K562 (cell line): ENCODE results near the gene CASP2. TPM values are rescaled to one million over a fixed set of nuclear protein-coding genes. Genes with fewer than 3 reads are reported as not detected.

Experiments used
- ATAC-seq: fragments of 200-7000 bp; cut with Tn5 transposase; 3 replicates; pipeline ENCODE4 v1.9.1; 2020; ENCODE audit warnings: moderate library complexity
- BruUV-seq: library from RNA; stranded (reverse); fragments of 400-500 nt; replicated peaks from 2 replicates; lab custom pipeline; 2021; lab: Mats Ljungman, UMichigan
- CTCF ChIA-PET: fragments of 300-600 bp; formaldehyde crosslinking; extraction: SDS; loops from one replicate; lab custom pipeline; 2021; ENCODE audit warnings: low intra/inter-chr PET ratio; lab: Yijun Ruan, JAX
- POLR2A ChIA-PET: fragments of 300-600, 350-650 bp; sonication (Branson Sonifier 250); formaldehyde crosslinking; extraction: SDS; loops from one replicate; lab custom pipeline; 2021; ENCODE audit warnings: antibody characterized with exemption, inconsistent platforms; lab: Yijun Ruan, JAX
- DNase-seq, 4 experiments: peaks; one replicate each; pipeline versions ENCODE4 v3.0.0 to v3.0.0-alpha.2; 2011 to 2018; ENCODE audit warnings: low spot score in 3 of 4, mixed read lengths in 3 of 4; ENCODE audit errors: extremely low read depth in 1 of 4
- FAIRE-seq: peaks from 2 replicates; lab custom pipeline; 2011; peaks lifted over from hg19 to GRCh38; lab: Jason Lieb, UNC
- H2AFZ ChIP-seq: 2 replicates; pipeline ENCODE4 v1.6.0; 2011; ENCODE audit warnings: low read depth, low read length, control low read depth, inconsistent platforms
- H3K27ac ChIP-seq: fragments of 200-600 bp; 3 replicates; pipeline ENCODE4 v1.8.0; 2011; ENCODE audit warnings: low read depth, mild to moderate bottlenecking, control low read depth, inconsistent platforms, low read length, moderate library complexity, mixed read lengths; ENCODE audit errors: extremely low read depth
- H3K27me3 ChIP-seq, 2 experiments: fragments of 300-600 bp in 1 of 2; 2 replicates in 1 of 2; 3 replicates in 1 of 2; pipeline versions ENCODE4 v1.6.0 to v1.8.0; 2011; ENCODE audit warnings: inconsistent platforms in 2 of 2, low read length in 2 of 2, mild to moderate bottlenecking in 1 of 2, mixed read lengths in 1 of 2, moderate library complexity in 1 of 2; ENCODE audit not compliant: control insufficient read depth in 2 of 2, insufficient read depth in 2 of 2
- H3K36me3 ChIP-seq: fragments of 300-600 bp; 3 replicates; pipeline ENCODE4 v1.8.0; 2011; ENCODE audit warnings: mild to moderate bottlenecking, low read length, inconsistent platforms; ENCODE audit not compliant: control insufficient read depth, insufficient read depth
- H3K4me1 ChIP-seq, 2 experiments: fragments of 200-600 bp in 1 of 2; replicated peaks in 1 of 2; 2 replicates in 1 of 2; 3 replicates in 1 of 2; pipeline versions ENCODE4 v1.5.1 to v1.8.0; 2011; ENCODE audit warnings: inconsistent platforms in 2 of 2, low read length in 2 of 2, mild to moderate bottlenecking in 1 of 2, mixed read lengths in 1 of 2, moderate library complexity in 1 of 2; ENCODE audit not compliant: control insufficient read depth in 2 of 2, insufficient read depth in 2 of 2
- H3K4me2 ChIP-seq: 2 replicates; pipeline ENCODE4 v1.6.1; 2011; ENCODE audit warnings: low read length, control low read depth, inconsistent platforms, mixed read lengths; ENCODE audit not compliant: insufficient read depth
- H3K4me3 ChIP-seq: fragments of 200-600 bp; sonication (generic), shearing (Covaris generic); 2 replicates; pipeline ENCODE4 v1.5.1; 2016; ENCODE audit warnings: control low read depth, inconsistent platforms
- H3K79me2 ChIP-seq: fragments of 200-600 bp; 3 replicates; pipeline ENCODE4 v1.8.0; 2011; ENCODE audit warnings: low read length, inconsistent platforms; ENCODE audit not compliant: control insufficient read depth, insufficient read depth
- H3K9ac ChIP-seq, 2 experiments: 2 replicates each; pipeline versions ENCODE4 v1.6.0 to v1.6.1; 2011; ENCODE audit warnings: low read depth in 2 of 2, low read length in 2 of 2, control low read depth in 1 of 2, inconsistent platforms in 1 of 2, mild to moderate bottlenecking in 1 of 2, mixed read lengths in 1 of 2; ENCODE audit not compliant: insufficient read depth in 1 of 2
- H3K9me1 ChIP-seq: one replicate; pipeline ENCODE4 v1.6.0; 2011; ENCODE audit warnings: inconsistent platforms, mild to moderate bottlenecking, low read length, moderate library complexity; ENCODE audit not compliant: control insufficient read depth, insufficient read depth
- H3K9me3 ChIP-seq: replicated peaks from 2 replicates; pipeline ENCODE4 v1.5.1; 2011; ENCODE audit warnings: low read depth, low read length, inconsistent platforms; ENCODE audit not compliant: control insufficient read depth, insufficient read depth
- H4K20me1 ChIP-seq: replicated peaks from 2 replicates; pipeline ENCODE4 v1.6.1; 2011; ENCODE audit warnings: low read length, inconsistent platforms, mixed read lengths; ENCODE audit not compliant: control insufficient read depth, insufficient read depth
- KDM1A ChIP-seq, 2 experiments: fragments of 450-650 bp; IDR thresholded peaks; 2 replicates each; pipeline ENCODE4 v1.6.1; 2016; ENCODE audit warnings: mild to moderate bottlenecking in 2 of 2
- L3MBTL2 ChIP-seq: fragments of 450-650 bp; IDR thresholded peaks from 2 replicates; pipeline ENCODE4 v1.6.1; 2016; ENCODE audit warnings: mild to moderate bottlenecking, moderate library complexity
- MEIS2 ChIP-seq: fragments of 450-650 bp; IDR thresholded peaks from 2 replicates; pipeline ENCODE4 v1.6.1; 2014; ENCODE audit warnings: mild to moderate bottlenecking; ENCODE audit not compliant: partially characterized antibody
- PKNOX1 ChIP-seq: fragments of 450-650 bp; IDR thresholded peaks from 2 replicates; pipeline ENCODE4 v1.6.1; 2016
- ZNF3 ChIP-seq: fragments of 250-450 bp; sonication (Bioruptor Pico); IDR thresholded peaks from 2 replicates; pipeline ENCODE4 v1.5.0; 2021; ENCODE audit warnings: mild to moderate bottlenecking, moderate library complexity
- WGBS: fragments of 100-300 bp; shearing (Covaris generic); methylation state at CpG from one replicate; pipeline ENCODE4 v1.1.6; 2016; ENCODE audit warnings: low coverage, mixed read lengths; ENCODE audit not compliant: insufficient coverage; ENCODE audit errors: missing lambda C conversion rate; 5-methylcytosine and 5-hydroxymethylcytosine counted together
- in situ Hi-C: fragments of 300-500 bp; cut with MboI; formaldehyde crosslinking; loops from 4 replicates; pipeline ENCODE4 v1.15.0; 2018; ENCODE audit warnings: inconsistent platforms, mixed read lengths
- intact Hi-C: fragments of 100-400 bp; cut with micrococcal nuclease; formaldehyde crosslinking; loops from 2 replicates; pipeline ENCODE4 v1.14.2; 2022
- polyA plus RNA-seq, 8 experiments: library from polyadenylated mRNA; depleted of rRNA in 4 of 8; stranded (reverse) in 5 of 8; unstranded in 3 of 8; fragments of >200 nt; fragmentation: Nextera tagmentation in 2 of 8; fragmentation: Illumina TruSeq in 1 of 8; extraction: Ambion mirVana in 2 of 8; extraction: Trizol in 1 of 8; gene quantifications; 2 replicates each; pipeline versions ENCODE4 v1.2.1 to v1.2.3, GENCODE V29; 2011 to 2014; ENCODE audit warnings: inconsistent platforms in 1 of 8, missing spikeins in 1 of 8
- total RNA-seq, 7 experiments: library from RNA; depleted of rRNA in 6 of 7; stranded (reverse); fragments of >200 nt in 6 of 7; fragmentation: Illumina TruSeq in 2 of 7; extraction: Trizol in 2 of 7; gene quantifications; 2 replicates each; pipeline versions ENCODE4 v1.2.1 to v1.2.3, GENCODE V29; 2011 to 2021; ENCODE audit warnings: low replicate concordance in 1 of 7

Gene CASP2
- total and polyA plus RNA-seq, 9 of the 15 experiments (the other 6 are each of a cell fraction or from before 2014, with no cell fraction given), result 18.8 to 64.9 (median 24.1) TPM

GRCh38 chr7:143243614-143244013, 44.5 kb upstream of the CASP2 start:
- ChIA-PET CTCF (interaction anchor here (0.7 kb wide), 1 partner anchor 56 kb away, joined by 5 read pairs; no protein-coding TSS in a partner anchor), POLR2A (interaction anchor here (1.8 kb wide), 1 partner anchor 16 kb away, joined by 3 read pairs; no protein-coding TSS in a partner anchor)
- no TSS peak for BruUV-seq
- Histone ChIP-seq H3K9ac (no peak overlapping the region), H3K4me3 (no peak overlapping the region), H2AFZ (peak overlapping the region; percentile 37), H4K20me1 (no peaks in the 10 kb centered on the region), H3K79me2 (no peaks in the 10 kb centered on the region), H3K36me3 (no peaks in the 10 kb centered on the region), H3K9me1 (no peaks in the 10 kb centered on the region), H3K4me1 (no peaks in the 10 kb centered on the region; a peak in 1 of 5 replicates), H3K4me2 (no peak overlapping the region), H3K27me3 (no peaks in the 10 kb centered on the region; a peak in 1 of 5 replicates), H3K9me3 (no peaks in the 10 kb centered on the region), H3K27ac (no peak overlapping the region)
- 7% methylated on average over 3 of the region's 3 CpGs for WGBS
- peak; percentile 36; the same call in 1 of the 2 replicates for TF ChIP-seq PKNOX1
- no peak for TF ChIP-seq ZNF3 (CRISPR knock-in tag)
- TF ChIP-seq L3MBTL2, result 0 out of 2 replicates have a peak, but pooled peaks have one; percentile 17
- TF ChIP-seq KDM1A (IDR thresholded peaks at IDR 0.05), result 0 out of 4 replicates have a peak, but pooled peaks of 1 of the 2 experiments have one; percentile 41
- peak; percentile 31 for TF ChIP-seq MEIS2
- DNase-seq (no peak), FAIRE-seq (no peak), ATAC-seq (peak; percentile 11; the same call in 2 of the 3 replicates)
- intact Hi-C loops, result loop anchor here (5.0 kb wide), 1 partner anchor 254 kb away; no protein-coding TSS in a partner anchor
- in situ Hi-C loops, result loop anchor here (10.0 kb wide), 1 partner anchor 61 kb away; no protein-coding TSS in a partner anchor
